Measurements from ENCODE around the gene NHSL2.

The NHSL2 gene

GRCh38 chrX:71989768-71990426 is 79.3 kb downstream of the NHSL2 start:
- no peak for DNase-seq (ENCODE audit: low read depth, low spot score)
- Histone ChIP-seq H3K36me3 (ENCODE audit: insufficient read depth, insufficient read length, low read length) (peaks cover 2% of the 10 kb centered on the region), H3K4me3 (ENCODE audit: insufficient read length, low read depth) (no peak overlapping the region), H3K9ac (ENCODE audit: insufficient read length, low read depth) (no peak overlapping the region), H3K9me3 (ENCODE audit: insufficient read depth, low read length) (peaks cover 14% of the 10 kb centered on the region), H3K4me1 (ENCODE audit: insufficient read depth, insufficient read length) (peaks cover 17% of the 10 kb centered on the region), H3K27me3 (ENCODE audit: insufficient read depth, insufficient read length) (no peaks in the 10 kb centered on the region)
- TF ChIP-seq ZNF274 (IDR thresholded peaks at IDR 0.05; ENCODE audit: low read depth, low read length) (no peak), SUZ12 (IDR thresholded peaks at IDR 0.05; ENCODE audit: extremely low read depth, insufficient read depth, insufficient read length) (no peak), YY1 (IDR thresholded peaks at IDR 0.05; ENCODE audit: insufficient read depth, insufficient read length) (no peak)

GRCh38 chrX:71990518-71990917 is 79.9 kb downstream of the NHSL2 start:
- DNase-seq (ENCODE audit: low read depth, low spot score): no peak
- Histone ChIP-seq H3K4me1 (ENCODE audit: insufficient read depth, insufficient read length) (peaks cover 17% of the 10 kb centered on the region), H3K9me3 (ENCODE audit: insufficient read depth, low read length) (peaks cover 9% of the 10 kb centered on the region; the same call in 1 of the 2 replicates), H3K4me3 (ENCODE audit: insufficient read length, low read depth) (no peak overlapping the region), H3K27me3 (ENCODE audit: insufficient read depth, insufficient read length) (no peaks in the 10 kb centered on the region), H3K36me3 (ENCODE audit: insufficient read depth, insufficient read length, low read length) (peaks cover 2% of the 10 kb centered on the region), H3K9ac (ENCODE audit: insufficient read length, low read depth) (no peak overlapping the region)
- TF ChIP-seq YY1 (IDR thresholded peaks at IDR 0.05; ENCODE audit: insufficient read depth, insufficient read length) (no peak), SUZ12 (IDR thresholded peaks at IDR 0.05; ENCODE audit: extremely low read depth, insufficient read depth, insufficient read length) (no peak), ZNF274 (IDR thresholded peaks at IDR 0.05; ENCODE audit: low read depth, low read length) (no peak)

GRCh38 chrX:71991164-71991563 is 80.5 kb downstream of the NHSL2 start:
- TF ChIP-seq YY1 (IDR thresholded peaks at IDR 0.05; ENCODE audit: insufficient read depth, insufficient read length): no peak
- TF ChIP-seq SUZ12 (IDR thresholded peaks at IDR 0.05; ENCODE audit: extremely low read depth, insufficient read depth, insufficient read length): no peak
- TF ChIP-seq ZNF274 (IDR thresholded peaks at IDR 0.05; ENCODE audit: low read depth, low read length): no peak
- Histone ChIP-seq H3K36me3 (ENCODE audit: insufficient read depth, insufficient read length, low read length) (peaks cover 2% of the 10 kb centered on the region), H3K4me3 (ENCODE audit: insufficient read length, low read depth) (no peak overlapping the region), H3K27me3 (ENCODE audit: insufficient read depth, insufficient read length) (no peaks in the 10 kb centered on the region), H3K9me3 (ENCODE audit: insufficient read depth, low read length) (peaks cover 3% of the 10 kb centered on the region; the same call in 1 of the 2 replicates), H3K4me1 (ENCODE audit: insufficient read depth, insufficient read length) (peaks cover 19% of the 10 kb centered on the region), H3K9ac (ENCODE audit: insufficient read length, low read depth) (no peak overlapping the region)
- no peak for DNase-seq (ENCODE audit: low read depth, low spot score)

GRCh38 chrX:71992711-71993110 is 82.1 kb downstream of the NHSL2 start:
- no peak for TF ChIP-seq YY1 (IDR thresholded peaks at IDR 0.05; ENCODE audit: insufficient read depth, insufficient read length)
- no peak for TF ChIP-seq ZNF274 (IDR thresholded peaks at IDR 0.05; ENCODE audit: low read depth, low read length)
- no peak overlapping the region for H3K4me3 ChIP-seq (ENCODE audit: insufficient read length, low read depth)
- H3K4me1 ChIP-seq (ENCODE audit: insufficient read depth, insufficient read length): peaks cover 29% of the 10 kb centered on the region
- H3K36me3 ChIP-seq (ENCODE audit: insufficient read depth, insufficient read length, low read length): peaks cover 2% of the 10 kb centered on the region
- H3K9me3 ChIP-seq (ENCODE audit: insufficient read depth, low read length): no peaks in the 10 kb centered on the region
- no peak overlapping the region for H3K9ac ChIP-seq (ENCODE audit: insufficient read length, low read depth)
- no peaks in the 10 kb centered on the region for H3K27me3 ChIP-seq (ENCODE audit: insufficient read depth, insufficient read length)
- DNase-seq (ENCODE audit: low read depth, low spot score): no peak

GRCh38 chrX:71993371-71993770 is 82.7 kb downstream of the NHSL2 start:
- no peaks in the 10 kb centered on the region for H3K9me3 ChIP-seq (ENCODE audit: insufficient read depth, low read length)
- peaks cover 2% of the 10 kb centered on the region for H3K36me3 ChIP-seq (ENCODE audit: insufficient read depth, insufficient read length, low read length)
- H3K27me3 ChIP-seq (ENCODE audit: insufficient read depth, insufficient read length): no peaks in the 10 kb centered on the region
- H3K9ac ChIP-seq (ENCODE audit: insufficient read length, low read depth): no peak overlapping the region
- no peak for DNase-seq (ENCODE audit: low read depth, low spot score)
- no peak overlapping the region for H3K4me3 ChIP-seq (ENCODE audit: insufficient read length, low read depth)
- TF ChIP-seq YY1 (IDR thresholded peaks at IDR 0.05; ENCODE audit: insufficient read depth, insufficient read length) (no peak), ZNF274 (IDR thresholded peaks at IDR 0.05; ENCODE audit: low read depth, low read length) (no peak), SUZ12 (IDR thresholded peaks at IDR 0.05; ENCODE audit: extremely low read depth, insufficient read depth, insufficient read length) (no peak)
- H3K4me1 ChIP-seq (ENCODE audit: insufficient read depth, insufficient read length): peaks cover 29% of the 10 kb centered on the region

GRCh38 chrX:71994601-71995000 is 84.0 kb downstream of the NHSL2 start:
- H3K36me3 ChIP-seq (ENCODE audit: insufficient read depth, insufficient read length, low read length): peaks cover 2% of the 10 kb centered on the region
- no peaks in the 10 kb centered on the region for H3K27me3 ChIP-seq (ENCODE audit: insufficient read depth, insufficient read length)
- H3K4me3 ChIP-seq (ENCODE audit: insufficient read length, low read depth): no peak overlapping the region
- no peak for TF ChIP-seq SUZ12 (IDR thresholded peaks at IDR 0.05; ENCODE audit: extremely low read depth, insufficient read depth, insufficient read length)
- no peak for TF ChIP-seq ZNF274 (IDR thresholded peaks at IDR 0.05; ENCODE audit: low read depth, low read length)
- no peak for TF ChIP-seq YY1 (IDR thresholded peaks at IDR 0.05; ENCODE audit: insufficient read depth, insufficient read length)
- H3K9ac ChIP-seq (ENCODE audit: insufficient read length, low read depth): no peak overlapping the region
- peaks cover 31% of the 10 kb centered on the region for H3K4me1 ChIP-seq (ENCODE audit: insufficient read depth, insufficient read length)
- no peak for DNase-seq (ENCODE audit: low read depth, low spot score)
- no peaks in the 10 kb centered on the region for H3K9me3 ChIP-seq (ENCODE audit: insufficient read depth, low read length)

- H3K9me3 ChIP-seq (ENCODE audit: insufficient read depth, low read length): no peaks in the 10 kb centered on the region
Measured at GRCh38 chrX:71995122-71995521, 84.5 kb downstream of the NHSL2 start.

More at GRCh38 chrX:71995122-71995521, 84.5 kb downstream of the NHSL2 start:
- H3K9ac ChIP-seq (ENCODE audit: insufficient read length, low read depth): no peak overlapping the region
- DNase-seq (ENCODE audit: low read depth, low spot score): no peak
- H3K4me3 ChIP-seq (ENCODE audit: insufficient read length, low read depth): no peak overlapping the region
- peaks cover 31% of the 10 kb centered on the region for H3K4me1 ChIP-seq (ENCODE audit: insufficient read depth, insufficient read length)
- TF ChIP-seq YY1 (IDR thresholded peaks at IDR 0.05; ENCODE audit: insufficient read depth, insufficient read length) (no peak), ZNF274 (IDR thresholded peaks at IDR 0.05; ENCODE audit: low read depth, low read length) (no peak), SUZ12 (IDR thresholded peaks at IDR 0.05; ENCODE audit: extremely low read depth, insufficient read depth, insufficient read length) (no peak)
- peaks cover 2% of the 10 kb centered on the region for H3K36me3 ChIP-seq (ENCODE audit: insufficient read depth, insufficient read length, low read length)
- no peaks in the 10 kb centered on the region for H3K27me3 ChIP-seq (ENCODE audit: insufficient read depth, insufficient read length)

All from NT2/D1 (cell line).